GM23338 (cell line): ENCODE data around the gene YPEL1. TPM values are rescaled to one million over a fixed set of nuclear protein-coding genes. Genes with fewer than 3 reads are reported as not detected.

ENCODE experiments used
- ATAC-seq: fragments of 200-7000 bp; cut with Tn5 transposase; 3 replicates; pipeline ENCODE4 v1.9.1; 2020
- DNase-seq: peaks from one replicate; pipeline ENCODE4 v3.0.0-alpha.2; 2015; ENCODE audit warnings: low spot score
- H2AFZ ChIP-seq: fragments of 200-600 bp; sonication (generic); 2 replicates; pipeline ENCODE4 v1.8.0; 2016; ENCODE audit warnings: antibody characterized with exemption, mild to moderate bottlenecking, moderate library complexity
- H3F3A ChIP-seq: fragments of 200-600 bp; sonication (generic); replicated peaks from 2 replicates; pipeline ENCODE4 v1.8.0; 2017; ENCODE audit warnings: antibody characterized with exemption, mixed run types, low read depth
- H3K27ac ChIP-seq: fragments of 200-600 bp; sonication (generic); 2 replicates; pipeline ENCODE4 v1.6.1; 2016; ENCODE audit warnings: low read depth
- H3K27me3 ChIP-seq: fragments of 200-600 bp; sonication (generic); 2 replicates; pipeline ENCODE4 v1.8.0; 2016; ENCODE audit warnings: mild to moderate bottlenecking, mixed run types, moderate library complexity; ENCODE audit not compliant: insufficient read depth
- H3K36me3 ChIP-seq: fragments of 200-600 bp; sonication (generic); 2 replicates; pipeline ENCODE4 v1.8.0; 2016; ENCODE audit warnings: mild to moderate bottlenecking; ENCODE audit not compliant: insufficient read depth
- H3K4me1 ChIP-seq: fragments of 200-600 bp; sonication (generic); 2 replicates; pipeline ENCODE4 v1.8.0; 2016; ENCODE audit warnings: mild to moderate bottlenecking, moderate library complexity; ENCODE audit not compliant: insufficient read depth
- H3K4me2 ChIP-seq: fragments of 200-600 bp; sonication (generic); 2 replicates; pipeline ENCODE4 v1.7.1; 2017; ENCODE audit warnings: mixed run types
- H3K4me3 ChIP-seq: fragments of 200-600 bp; sonication (generic); 2 replicates; pipeline ENCODE4 v1.6.1; 2016; ENCODE audit warnings: mixed run types
- H3K79me2 ChIP-seq: fragments of 200-600 bp; sonication (generic); replicated peaks from 2 replicates; pipeline ENCODE4 v1.8.0; 2017; ENCODE audit warnings: mild to moderate bottlenecking; ENCODE audit not compliant: insufficient read depth
- H3K9me2 ChIP-seq: fragments of 200-600 bp; sonication (generic); 2 replicates; pipeline ENCODE4 v1.8.0; 2017; ENCODE audit not compliant: insufficient read depth
- H4K20me1 ChIP-seq: fragments of 200-600 bp; sonication (generic); replicated peaks from 2 replicates; pipeline ENCODE4 v1.8.0; 2017; ENCODE audit warnings: mild to moderate bottlenecking; ENCODE audit not compliant: insufficient read depth
- H3K27ac Mint-ChIP-seq: 2 replicates; pipeline ENCODE4 v1.8.0; 2020; ENCODE audit warnings: inconsistent platforms, mild to moderate bottlenecking, moderate library complexity, mixed read lengths
- H3K27me3 Mint-ChIP-seq: 3 replicates; pipeline ENCODE4 v1.8.0; 2022; ENCODE audit warnings: low read depth, mild to moderate bottlenecking, moderate library complexity, mixed read lengths, inconsistent platforms; ENCODE audit not compliant: insufficient read depth, poor library complexity
- H3K36me3 Mint-ChIP-seq: 3 replicates; pipeline ENCODE4 v1.8.0; 2021; ENCODE audit warnings: low read depth, mild to moderate bottlenecking, inconsistent platforms, moderate library complexity, mixed read lengths
- H3K4me1 Mint-ChIP-seq: 3 replicates; pipeline ENCODE4 v1.8.0; 2020; ENCODE audit warnings: mild to moderate bottlenecking, inconsistent platforms, mixed read lengths
- H3K4me3 Mint-ChIP-seq: 3 replicates; pipeline ENCODE4 v1.8.0; 2021; ENCODE audit warnings: moderate library complexity, mild to moderate bottlenecking, inconsistent platforms, mixed read lengths
- H3K9me3 Mint-ChIP-seq: 3 replicates; pipeline ENCODE4 v1.8.0; 2020; ENCODE audit warnings: moderate library complexity, mild to moderate bottlenecking, inconsistent platforms, mixed read lengths
- EZH2 ChIP-seq: fragments of 200-600 bp; sonication (generic); IDR thresholded peaks from one replicate; pipeline ENCODE4 v1.8.0; 2017; ENCODE audit warnings: antibody characterized with exemption, mild to moderate bottlenecking, low read depth; ENCODE audit not compliant: unreplicated experiment
- EZH2phosphoT487 ChIP-seq: fragments of 200-600 bp; sonication (generic); IDR thresholded peaks from one replicate; pipeline ENCODE4 v1.8.1; 2018; ENCODE audit warnings: antibody characterized with exemption; ENCODE audit not compliant: unreplicated experiment
- JUNB ChIP-seq: IDR thresholded peaks from one replicate; pipeline ENCODE4 v1.6.1; 2016; ENCODE audit warnings: antibody characterized with exemption; ENCODE audit not compliant: unreplicated experiment
- POLR2AphosphoS5 ChIP-seq: IDR thresholded peaks from 2 replicates; pipeline ENCODE4 v1.6.1; 2016; ENCODE audit warnings: antibody characterized with exemption, low read depth
- REST ChIP-seq: IDR thresholded peaks from one replicate; pipeline ENCODE4 v1.6.1; 2018; ENCODE audit warnings: antibody characterized with exemption; ENCODE audit not compliant: unreplicated experiment
- ZNF114 ChIP-seq: fragments of 250-450 bp; sonication (Bioruptor Pico); IDR thresholded peaks from 2 replicates; pipeline ENCODE4 v1.5.0; 2020; ENCODE audit warnings: mild to moderate bottlenecking, moderate library complexity
- polyA plus RNA-seq: library from polyadenylated mRNA; unstranded; fragments of >200 nt; fragmentation: Nextera tagmentation; extraction: Ambion mirVana; gene quantifications from 2 replicates; pipeline ENCODE4 v1.2.1, GENCODE V29; 2016
- total RNA-seq: library from RNA; depleted of rRNA; stranded (reverse); fragments of >200 nt; shearing (Covaris generic); gene quantifications from 2 replicates; pipeline ENCODE4 v1.2.3, GENCODE V29; 2014
- TF ChIP-seq, protein P1 (sequence below): fragments of 250-450 bp; sonication (Bioruptor Pico); IDR thresholded peaks from 2 replicates; pipeline ENCODE4 v1.5.0; 2020; ENCODE audit warnings: mild to moderate bottlenecking, moderate library complexity

The YPEL1 gene
- total and polyA plus RNA-seq, 2 experiments from 2014 or later, result 4.4 to 6.0 TPM

DNA sequence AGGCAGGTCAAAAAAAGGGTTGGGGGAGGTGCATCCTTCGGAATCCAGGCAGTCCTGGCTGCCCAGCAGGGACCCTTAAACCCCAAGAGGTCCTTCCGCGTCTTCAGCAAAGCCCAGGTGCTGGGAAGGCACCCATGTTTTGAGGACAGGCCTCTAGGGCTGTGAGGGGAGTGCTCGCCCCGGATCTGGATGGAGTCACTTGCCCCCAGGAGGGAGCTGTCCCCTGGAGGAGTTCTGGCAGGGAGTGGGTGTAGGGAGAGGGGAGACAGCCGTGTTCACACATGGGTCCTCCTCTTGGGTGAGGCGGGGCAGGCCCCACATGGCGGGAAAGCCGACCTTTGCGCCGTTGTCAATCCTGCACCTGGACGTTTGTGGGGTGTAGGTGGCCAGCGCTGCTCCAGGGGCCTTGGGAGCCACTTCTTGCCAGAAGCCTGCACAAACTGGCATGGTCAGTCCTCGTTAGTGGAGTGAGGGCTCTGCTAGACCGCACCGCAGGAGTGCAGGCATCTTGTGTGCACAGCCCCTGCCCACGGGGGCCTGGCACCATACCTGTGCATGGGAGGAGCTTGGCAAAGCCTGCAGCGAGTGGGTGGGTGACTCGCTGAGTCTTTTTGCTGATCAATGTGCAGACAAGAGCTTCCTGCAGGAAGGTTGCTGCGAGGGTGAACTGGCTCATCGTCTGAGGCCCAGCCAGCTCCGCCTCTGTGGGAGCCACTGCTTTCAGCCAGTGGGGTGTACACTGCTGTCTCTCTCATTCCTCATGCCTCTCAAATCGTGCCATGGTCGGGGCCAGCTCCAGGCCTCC lies 53.8 kb downstream of the YPEL1 start (continued):
- TF ChIP-seq, protein P1, sequence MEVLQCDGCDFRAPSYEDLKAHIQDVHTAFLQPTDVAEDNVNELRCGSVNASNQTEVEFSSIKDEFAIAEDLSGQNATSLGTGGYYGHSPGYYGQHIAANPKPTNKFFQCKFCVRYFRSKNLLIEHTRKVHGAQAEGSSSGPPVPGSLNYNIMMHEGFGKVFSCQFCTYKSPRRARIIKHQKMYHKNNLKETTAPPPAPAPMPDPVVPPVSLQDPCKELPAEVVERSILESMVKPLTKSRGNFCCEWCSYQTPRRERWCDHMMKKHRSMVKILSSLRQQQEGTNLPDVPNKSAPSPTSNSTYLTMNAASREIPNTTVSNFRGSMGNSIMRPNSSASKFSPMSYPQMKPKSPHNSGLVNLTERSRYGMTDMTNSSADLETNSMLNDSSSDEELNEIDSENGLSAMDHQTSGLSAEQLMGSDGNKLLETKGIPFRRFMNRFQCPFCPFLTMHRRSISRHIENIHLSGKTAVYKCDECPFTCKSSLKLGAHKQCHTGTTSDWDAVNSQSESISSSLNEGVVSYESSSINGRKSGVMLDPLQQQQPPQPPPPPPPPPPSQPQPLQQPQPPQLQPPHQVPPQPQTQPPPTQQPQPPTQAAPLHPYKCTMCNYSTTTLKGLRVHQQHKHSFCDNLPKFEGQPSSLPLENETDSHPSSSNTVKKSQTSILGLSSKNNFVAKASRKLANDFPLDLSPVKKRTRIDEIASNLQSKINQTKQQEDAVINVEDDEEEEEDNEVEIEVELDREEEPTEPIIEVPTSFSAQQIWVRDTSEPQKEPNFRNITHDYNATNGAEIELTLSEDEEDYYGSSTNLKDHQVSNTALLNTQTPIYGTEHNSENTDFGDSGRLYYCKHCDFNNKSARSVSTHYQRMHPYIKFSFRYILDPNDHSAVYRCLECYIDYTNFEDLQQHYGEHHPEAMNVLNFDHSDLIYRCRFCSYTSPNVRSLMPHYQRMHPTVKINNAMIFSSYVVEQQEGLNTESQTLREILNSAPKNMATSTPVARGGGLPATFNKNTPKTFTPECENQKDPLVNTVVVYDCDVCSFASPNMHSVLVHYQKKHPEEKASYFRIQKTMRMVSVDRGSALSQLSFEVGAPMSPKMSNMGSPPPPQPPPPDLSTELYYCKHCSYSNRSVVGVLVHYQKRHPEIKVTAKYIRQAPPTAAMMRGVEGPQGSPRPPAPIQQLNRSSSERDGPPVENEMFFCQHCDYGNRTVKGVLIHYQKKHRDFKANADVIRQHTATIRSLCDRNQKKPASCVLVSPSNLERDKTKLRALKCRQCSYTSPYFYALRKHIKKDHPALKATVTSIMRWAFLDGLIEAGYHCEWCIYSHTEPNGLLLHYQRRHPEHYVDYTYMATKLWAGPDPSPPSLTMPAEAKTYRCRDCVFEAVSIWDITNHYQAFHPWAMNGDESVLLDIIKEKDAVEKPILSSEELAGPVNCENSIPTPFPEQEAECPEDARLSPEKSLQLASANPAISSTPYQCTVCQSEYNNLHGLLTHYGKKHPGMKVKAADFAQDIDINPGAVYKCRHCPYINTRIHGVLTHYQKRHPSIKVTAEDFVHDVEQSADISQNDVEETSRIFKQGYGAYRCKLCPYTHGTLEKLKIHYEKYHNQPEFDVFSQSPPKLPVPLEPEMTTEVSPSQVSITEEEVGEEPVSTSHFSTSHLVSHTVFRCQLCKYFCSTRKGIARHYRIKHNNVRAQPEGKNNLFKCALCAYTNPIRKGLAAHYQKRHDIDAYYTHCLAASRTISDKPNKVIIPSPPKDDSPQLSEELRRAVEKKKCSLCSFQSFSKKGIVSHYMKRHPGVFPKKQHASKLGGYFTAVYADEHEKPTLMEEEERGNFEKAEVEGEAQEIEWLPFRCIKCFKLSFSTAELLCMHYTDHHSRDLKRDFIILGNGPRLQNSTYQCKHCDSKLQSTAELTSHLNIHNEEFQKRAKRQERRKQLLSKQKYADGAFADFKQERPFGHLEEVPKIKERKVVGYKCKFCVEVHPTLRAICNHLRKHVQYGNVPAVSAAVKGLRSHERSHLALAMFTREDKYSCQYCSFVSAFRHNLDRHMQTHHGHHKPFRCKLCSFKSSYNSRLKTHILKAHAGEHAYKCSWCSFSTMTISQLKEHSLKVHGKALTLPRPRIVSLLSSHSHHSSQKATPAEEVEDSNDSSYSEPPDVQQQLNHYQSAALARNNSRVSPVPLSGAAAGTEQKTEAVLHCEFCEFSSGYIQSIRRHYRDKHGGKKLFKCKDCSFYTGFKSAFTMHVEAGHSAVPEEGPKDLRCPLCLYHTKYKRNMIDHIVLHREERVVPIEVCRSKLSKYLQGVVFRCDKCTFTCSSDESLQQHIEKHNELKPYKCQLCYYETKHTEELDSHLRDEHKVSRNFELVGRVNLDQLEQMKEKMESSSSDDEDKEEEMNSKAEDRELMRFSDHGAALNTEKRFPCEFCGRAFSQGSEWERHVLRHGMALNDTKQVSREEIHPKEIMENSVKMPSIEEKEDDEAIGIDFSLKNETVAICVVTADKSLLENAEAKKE (CRISPR knock-in tag), result no peak
- no peak for TF ChIP-seq EZH2phosphoT487

DNA sequence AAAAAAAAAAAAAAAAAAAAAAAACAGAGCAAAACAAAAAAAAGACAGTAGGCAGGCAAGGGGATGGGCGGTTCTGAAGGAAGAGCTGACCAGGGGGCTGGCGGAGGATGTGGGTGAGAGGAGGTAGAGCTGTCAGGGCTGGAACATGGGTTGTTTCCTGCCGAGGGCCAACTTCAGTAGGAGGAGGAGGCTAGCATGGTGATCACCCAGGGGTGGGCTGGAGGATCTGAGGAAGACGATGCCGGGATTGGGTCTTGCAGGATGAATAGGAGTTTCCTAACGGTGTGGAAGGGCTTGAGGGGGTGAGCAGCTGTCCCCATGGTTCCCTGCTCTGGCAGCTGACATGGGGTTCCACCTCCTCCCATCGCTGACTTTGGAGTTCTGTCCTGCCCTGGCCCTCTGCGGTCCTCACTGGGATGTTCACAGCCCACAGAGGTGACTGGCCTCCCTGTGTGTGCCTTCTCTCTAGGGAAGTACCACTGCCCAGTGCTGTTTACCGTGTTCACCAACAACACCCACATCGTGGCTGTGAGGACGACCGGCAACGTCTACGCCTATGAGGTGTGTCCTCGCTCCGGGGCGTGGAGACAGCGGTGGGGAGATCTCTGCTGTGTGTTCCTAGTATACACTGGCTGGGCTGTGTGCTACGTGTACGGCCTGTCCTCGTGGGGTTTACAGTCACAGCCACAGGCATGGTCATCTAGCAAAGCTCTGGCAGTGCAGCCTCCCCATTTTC lies 54.6 kb downstream of the YPEL1 start:
- H3F3A ChIP-seq, result no peaks in the 10 kb centered on the region
- no peak overlapping the region for H3K27ac Mint-ChIP-seq
- H2AFZ ChIP-seq, result no peak overlapping the region
- no peak overlapping the region for H3K4me2 ChIP-seq
- no peaks in the 10 kb centered on the region for H3K9me2 ChIP-seq
- H3K36me3 Mint-ChIP-seq, result peaks cover 32% of the 10 kb centered on the region
- H3K27ac ChIP-seq, result no peak overlapping the region
- ATAC-seq (no peak), DNase-seq (no peak)
- no peaks in the 10 kb centered on the region for H3K79me2 ChIP-seq
- H3K4me3 ChIP-seq, result no peak overlapping the region
- no peaks in the 10 kb centered on the region for H3K4me1 Mint-ChIP-seq
- H3K27me3 ChIP-seq, result no peaks in the 10 kb centered on the region
- 0 out of 2 replicates have a peak, but pooled peaks cover 4% of the 10 kb centered on the region for H3K36me3 ChIP-seq
- TF ChIP-seq REST (no peak), POLR2AphosphoS5 (no peak), JUNB (no peak), ZNF114 (CRISPR knock-in tag) (no peak), EZH2 (no peak)
- no peaks in the 10 kb centered on the region for H3K4me1 ChIP-seq
- peaks cover 14% of the 10 kb centered on the region for H3K9me3 Mint-ChIP-seq
- no peak overlapping the region for H3K4me3 Mint-ChIP-seq
- peaks cover 7% of the 10 kb centered on the region for H3K27me3 Mint-ChIP-seq
- no peaks in the 10 kb centered on the region; the same call in 1 of the 2 replicates for H4K20me1 ChIP-seq
